ENCODE results near the gene STAC. TPM values are rescaled to one million over a fixed set of nuclear protein-coding genes. Genes with fewer than 3 reads are reported as not detected.

STAC gene
- total and polyA plus RNA-seq, 2 donors (not counting 3 experiments of a cell fraction or from before 2014, with no cell fraction given), result 0.03 to 0.88 TPM

DNA sequence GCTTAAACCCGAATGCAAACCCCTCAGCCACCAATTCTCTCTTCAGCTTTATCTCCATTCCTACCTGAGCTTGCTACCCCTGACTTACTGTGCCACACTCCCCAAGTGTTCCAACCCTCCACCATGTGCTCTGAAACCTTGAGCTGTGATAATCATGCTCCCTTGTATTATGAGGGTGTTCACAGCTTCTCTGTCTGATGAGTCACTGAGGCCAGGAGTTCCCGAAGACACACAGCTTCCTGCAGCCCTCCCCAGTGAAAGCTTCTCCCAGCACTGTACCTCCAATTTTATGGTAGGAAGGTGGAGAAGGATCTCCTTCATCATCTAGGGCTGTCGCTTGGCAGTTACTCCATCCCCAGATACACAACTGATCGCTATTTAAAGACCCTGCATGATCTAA, 24.9 kb downstream of the STAC start:
- ChIA-PET POLR2A (no interaction called here), CTCF (no interaction called here)
- no TSS peak for BruUV-seq (replicated peaks)
- Histone ChIP-seq H3K9me1 (replicated peaks; ENCODE audit: control insufficient read depth, extremely low read depth, insufficient read depth, low read length) (no peaks in the 10 kb centered on the region), H3K27ac (ENCODE audit: insufficient read depth, low read depth, low read length) (no peak overlapping the region), H3K9me3 (replicated peaks; ENCODE audit: control insufficient read depth, insufficient read depth, low read length) (peaks cover 2% of the 10 kb centered on the region), H3K4me1 (ENCODE audit: control insufficient read depth, extremely low read depth, insufficient read depth, low read length) (no peaks in the 10 kb centered on the region), H3K4me2 (ENCODE audit: insufficient read depth, low read length) (no peak overlapping the region), H3K4me3 (replicated peaks in 1 of 3; ENCODE audit: insufficient read depth in 1 of 3, low read depth in 1 of 3, low read length in 3 of 3) (no peak overlapping the region), H2AFZ (ENCODE audit: low read depth, low read length) (no peak overlapping the region), H3K27me3 (ENCODE audit: control insufficient read depth in 2 of 2, insufficient read depth in 2 of 2, low read length in 2 of 2) (no peaks in the 10 kb centered on the region), H3K79me2 (ENCODE audit: control insufficient read depth, insufficient read depth, low read length) (no peaks in the 10 kb centered on the region), H3K36me3 (ENCODE audit: control insufficient read depth in 2 of 2, extremely low read depth in 1 of 2, insufficient read depth in 2 of 2, low read length in 2 of 2) (no peaks in the 10 kb centered on the region), H4K20me1 (replicated peaks; ENCODE audit: control insufficient read depth, extremely low read depth, insufficient read depth, low read length) (no peaks in the 10 kb centered on the region), H3K9ac (replicated peaks; ENCODE audit: extremely low read depth, insufficient read depth, low read length) (no peak overlapping the region)
- FAIRE-seq (no peak), DNase-seq (ENCODE audit: low read depth, low spot score) (no peak)
- intact Hi-C loops (cut with micrococcal nuclease), result no loop called here
- dilution Hi-C loops (cut with MboI; ENCODE audit: extremely low pct_ligation_motif_present, low sequenced_read_pairs), result no loop called here
- TF ChIP-seq POLR2A (IDR thresholded peaks at IDR 0.05; ENCODE audit: low read depth, low read length) (no peak), FOS (IDR thresholded peaks at IDR 0.05; ENCODE audit: borderline replicate concordance, insufficient read depth, low read length) (no peak), CTCF (IDR thresholded peaks at IDR 0.05; ENCODE audit: extremely low read depth in 1 of 2, insufficient read depth in 1 of 2, low read depth in 1 of 2, low read length in 2 of 2) (no peak), EZH2 (IDR thresholded peaks at IDR 0.05; ENCODE audit: borderline replicate concordance, low read depth, low read length, severe bottlenecking) (no peak), MYC (IDR thresholded peaks at IDR 0.05; ENCODE audit: low read depth, low read length) (no peak), POLR2AphosphoS5 (IDR thresholded peaks at IDR 0.05; ENCODE audit: insufficient read depth, low read depth, low read length) (no peak), GATA2 (IDR thresholded peaks at IDR 0.05; ENCODE audit: insufficient read depth, insufficient read length, low read depth, low read length) (no peak), JUN (IDR thresholded peaks at IDR 0.05; ENCODE audit: borderline replicate concordance, insufficient read depth, insufficient read length, low read depth) (no peak)
- TF ChIP-seq, protein P1, sequence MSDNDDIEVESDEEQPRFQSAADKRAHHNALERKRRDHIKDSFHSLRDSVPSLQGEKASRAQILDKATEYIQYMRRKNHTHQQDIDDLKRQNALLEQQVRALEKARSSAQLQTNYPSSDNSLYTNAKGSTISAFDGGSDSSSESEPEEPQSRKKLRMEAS (IDR thresholded peaks at IDR 0.05; ENCODE audit: insufficient read depth, insufficient read length), result no peak

All from endothelial cell of umbilical vein (primary cell).